Tibial nerve (tissue), 4 donors: ENCODE measurements around the gene TRIML2. TPM values are rescaled to one million over a fixed set of nuclear protein-coding genes. Genes with fewer than 3 reads are reported as not detected.

ENCODE experiments used
- DNase-seq, 2 donors: peaks; one replicate each; pipeline ENCODE4 v3.0.0-alpha.2; 2019; ENCODE audit warnings: low spot score in 2 of 2
- H3K27ac ChIP-seq, 4 donors: fragments of 200-600 bp; sonication (generic) in 3 of 4; one replicate each; pipeline ENCODE4 v1.5.1; 2017 to 2019; ENCODE audit warnings: mild to moderate bottlenecking in 1 of 4
- H3K27me3 ChIP-seq, 2 donors: fragments of 200-600 bp; sonication (generic) in 1 of 2; one replicate each; pipeline versions ENCODE4 v1.5.1 to v1.6.0; 2017 to 2019
- H3K36me3 ChIP-seq, 3 donors: fragments of 200-600 bp; sonication (generic); one replicate each; pipeline ENCODE4 v1.5.1; 2018 to 2019
- H3K4me1 ChIP-seq, 4 donors: fragments of 200-600 bp; sonication (generic) in 3 of 4; one replicate each; pipeline ENCODE4 v1.5.1; 2017 to 2019
- H3K4me3 ChIP-seq, 4 donors: fragments of 200-600 bp; sonication (generic) in 3 of 4; one replicate each; pipeline ENCODE4 v1.5.1; 2017 to 2019; ENCODE audit warnings: mild to moderate bottlenecking in 1 of 4, moderate library complexity in 1 of 4
- H3K9me3 ChIP-seq, 4 donors: fragments of 200-600 bp; sonication (generic) in 3 of 4; one replicate each; pipeline ENCODE4 v1.5.1; 2017 to 2019
- CTCF ChIP-seq, 5 experiments: fragments of 200-600 bp in 3 of 5; fragments of 450-650 bp in 2 of 5; sonication (generic) in 3 of 5; IDR thresholded peaks; one replicate each; pipeline ENCODE4 v1.5.1; 2016 to 2019; ENCODE audit warnings: antibody characterized with exemption in 5 of 5, mild to moderate bottlenecking in 3 of 5, moderate library complexity in 2 of 5
- EP300 ChIP-seq, 2 donors: sonication (generic); formaldehyde crosslinking; IDR thresholded peaks; one replicate each; pipeline ENCODE4 v1.6.1; 2017; ENCODE audit warnings: antibody characterized with exemption in 2 of 2, mild to moderate bottlenecking in 1 of 2
- POLR2A ChIP-seq, 2 donors: fragments of 450-650 bp; IDR thresholded peaks; one replicate each; pipeline ENCODE4 v1.6.1; 2017; ENCODE audit warnings: antibody characterized with exemption in 2 of 2, mild to moderate bottlenecking in 2 of 2, moderate library complexity in 2 of 2
- WGBS, 2 donors: methylation state at CpG; one replicate each; pipeline ENCODE4 v1.1.5; 2018; 5-methylcytosine and 5-hydroxymethylcytosine counted together
- total RNA-seq, 4 donors: library from RNA; depleted of rRNA; stranded (reverse); fragments of >200 nt; gene quantifications; one replicate each; pipeline ENCODE4 v1.1.0, GENCODE V29; 2016

The TRIML2 gene
- total RNA-seq, 4 donors from 2014 or later, result not detected

- H3K4me1 ChIP-seq, result no peaks in the 10 kb centered on the region
- H3K9me3 ChIP-seq, result peaks cover 0 to 13% (median 2%) of the 10 kb centered on the region in 4 donors
- H3K36me3 ChIP-seq, result no peaks in the 10 kb centered on the region
- no peak overlapping the region for H3K27ac ChIP-seq
- no peak overlapping the region for H3K4me3 ChIP-seq
- 50 to 51% methylated on average over 10 of the region's 10 CpGs for WGBS, 2 donors
- DNase-seq, result no peak
- TF ChIP-seq POLR2A (IDR thresholded peaks at IDR 0.05), result no peak
- no peak for TF ChIP-seq EP300 (IDR thresholded peaks at IDR 0.05)
- TF ChIP-seq CTCF (IDR thresholded peaks at IDR 0.05), result no peak
- no peaks in the 10 kb centered on the region for H3K27me3 ChIP-seq
These were observed 1.2 kb downstream of the TRIML2 start for GRCh38 chr4:188107931-188108843.

- Histone ChIP-seq H3K27me3 (no peaks in the 10 kb centered on the region), H3K27ac (no peak overlapping the region), H3K4me1 (no peaks in the 10 kb centered on the region), H3K9me3 (peaks cover 0 to 18% (median 2%) of the 10 kb centered on the region in 4 donors), H3K4me3 (no peak overlapping the region), H3K36me3 (no peaks in the 10 kb centered on the region)
- WGBS, 2 donors, result 97 to 98% methylated on average over 39 to 40 of the region's 40 CpGs
- DNase-seq, result no peak
- no peak for TF ChIP-seq CTCF (IDR thresholded peaks at IDR 0.05)
- TF ChIP-seq EP300 (IDR thresholded peaks at IDR 0.05), result no peak
- TF ChIP-seq POLR2A (IDR thresholded peaks at IDR 0.05), result no peak
These were observed 2.9 kb downstream of the TRIML2 start for GRCh38 chr4:188106454-188106853.

GRCh38 chr4:188092824-188093223 lies 16.6 kb downstream of the TRIML2 start:
- H3K4me3 ChIP-seq, result no peak overlapping the region
- H3K4me1 ChIP-seq, result no peaks in the 10 kb centered on the region
- WGBS, 2 donors, result 78 to 83% methylated on average over 3 of the region's 3 CpGs
- no peaks in the 10 kb centered on the region for H3K9me3 ChIP-seq
- H3K36me3 ChIP-seq, result no peaks in the 10 kb centered on the region
- no peak overlapping the region for H3K27ac ChIP-seq
- no peaks in the 10 kb centered on the region for H3K27me3 ChIP-seq
- no peak for TF ChIP-seq EP300 (IDR thresholded peaks at IDR 0.05)
- TF ChIP-seq POLR2A (IDR thresholded peaks at IDR 0.05), result no peak
- TF ChIP-seq CTCF (IDR thresholded peaks at IDR 0.05), result no peak
- no peak for DNase-seq

- no peak overlapping the region for H3K4me3 ChIP-seq
- 88 to 96% methylated on average over 5 to 6 of the region's 6 CpGs for WGBS, 2 donors
- no peak for DNase-seq
- H3K27me3 ChIP-seq, result no peaks in the 10 kb centered on the region
- no peak overlapping the region for H3K27ac ChIP-seq
- no peaks in the 10 kb centered on the region for H3K9me3 ChIP-seq
- TF ChIP-seq POLR2A (IDR thresholded peaks at IDR 0.05), result no peak
- TF ChIP-seq CTCF (IDR thresholded peaks at IDR 0.05), result no peak
- TF ChIP-seq EP300 (IDR thresholded peaks at IDR 0.05), result no peak
- no peaks in the 10 kb centered on the region for H3K4me1 ChIP-seq
- no peaks in the 10 kb centered on the region for H3K36me3 ChIP-seq
These were observed 22.5 kb downstream of the TRIML2 start for GRCh38 chr4:188086858-188087257.

- no peaks in the 10 kb centered on the region for H3K27me3 ChIP-seq
- no peak for DNase-seq
- H3K9me3 ChIP-seq, result no peaks in the 10 kb centered on the region
- no peaks in the 10 kb centered on the region for H3K36me3 ChIP-seq
- WGBS, 2 donors, result 78 to 81% methylated on average over 3 of the region's 3 CpGs
- no peaks in the 10 kb centered on the region for H3K4me1 ChIP-seq
- no peak overlapping the region for H3K4me3 ChIP-seq
- TF ChIP-seq POLR2A (IDR thresholded peaks at IDR 0.05), result no peak
- TF ChIP-seq CTCF (IDR thresholded peaks at IDR 0.05), result no peak
- no peak for TF ChIP-seq EP300 (IDR thresholded peaks at IDR 0.05)
- H3K27ac ChIP-seq, result no peak overlapping the region
These were observed 26.6 kb downstream of the TRIML2 start for GRCh38 chr4:188082796-188083195.
